Epithelial cell of esophagus (primary cell): ENCODE data around the gene HOXD9.

Experiments
- DNase-seq: peaks from one replicate; pipeline ENCODE4 v3.0.0; 2010; ENCODE audit warnings: low read depth
- H3K4me3 ChIP-seq: 2 replicates; pipeline ENCODE4 v1.5.1; 2011; ENCODE audit warnings: mild to moderate bottlenecking, low read length, control low read depth
- CTCF ChIP-seq: IDR thresholded peaks from 2 replicates; pipeline ENCODE4 v1.5.1; 2011; ENCODE audit warnings: low read depth, mild to moderate bottlenecking, low read length, control low read depth, inconsistent platforms; ENCODE audit not compliant: insufficient read depth; ENCODE audit errors: missing control alignments

HOXD9 gene

GRCh38 chr2:176167398-176167797 lies 44.9 kb downstream of the HOXD9 start:
- no peak for DNase-seq
- TF ChIP-seq CTCF: no peak
- H3K4me3 ChIP-seq: no peak overlapping the region

GRCh38 chr2:176169181-176169580 lies 46.7 kb downstream of the HOXD9 start:
- no peak for DNase-seq
- H3K4me3 ChIP-seq: no peak overlapping the region
- no peak for TF ChIP-seq CTCF

- no peak overlapping the region for H3K4me3 ChIP-seq
- DNase-seq: no peak
- no peak for TF ChIP-seq CTCF
Measured at GRCh38 chr2:176169711-176170110, 47.2 kb downstream of the HOXD9 start.

- no peak for TF ChIP-seq CTCF
- no peak for DNase-seq
- H3K4me3 ChIP-seq: no peak overlapping the region
Measured at GRCh38 chr2:176170602-176171305, 48.2 kb downstream of the HOXD9 start.

GRCh38 chr2:176171351-176172006 lies 49.0 kb downstream of the HOXD9 start:
- no peak overlapping the region for H3K4me3 ChIP-seq
- no peak for TF ChIP-seq CTCF
- DNase-seq: no peak

- no peak overlapping the region for H3K4me3 ChIP-seq
- no peak for DNase-seq
- TF ChIP-seq CTCF: no peak
Measured at GRCh38 chr2:176172007-176172894, 49.7 kb downstream of the HOXD9 start.
